Measurements from ENCODE around the gene SERPINF2.
"Not testable (repeated sequence)": the region's sequence is repeated elsewhere in the genome, so short reads cannot be mapped to it uniquely, and the experiment has no call there.

The SERPINF2 gene

GRCh38 chr17:1764705-1765104 is 22.0 kb downstream of the SERPINF2 start:
- DNase-seq = not testable (repeated sequence)

GRCh38 chr17:1765576-1765975 is 22.9 kb downstream of the SERPINF2 start:
- no peak for DNase-seq

GRCh38 chr17:1766382-1767135 is 23.9 kb downstream of the SERPINF2 start:
- no peak for DNase-seq

- no peak for DNase-seq
Measured at GRCh38 chr17:1767358-1767757, 24.7 kb downstream of the SERPINF2 start.

GRCh38 chr17:1769822-1770477 is 27.3 kb downstream of the SERPINF2 start:
- DNase-seq = no peak

GRCh38 chr17:1773000-1773695 is 30.5 kb downstream of the SERPINF2 start:
- DNase-seq = peak; percentile 44 to 60

- no peak for DNase-seq
Measured at GRCh38 chr17:1773696-1774181, 31.1 kb downstream of the SERPINF2 start.

GRCh38 chr17:1774390-1775176 is 31.9 kb downstream of the SERPINF2 start:
- no peak for DNase-seq

- DNase-seq = no peak
Measured at GRCh38 chr17:1776328-1776727, 33.7 kb downstream of the SERPINF2 start.

- DNase-seq = no peak
Measured at GRCh38 chr17:1776857-1777256, 34.2 kb downstream of the SERPINF2 start.

GRCh38 chr17:1779571-1780131 is 37.0 kb downstream of the SERPINF2 start:
- no peak for DNase-seq

GRCh38 chr17:1782171-1782567 is 39.5 kb downstream of the SERPINF2 start:
- DNase-seq = no peak

- DNase-seq = peak; percentile 52 to 64
Measured at GRCh38 chr17:1783271-1783670, 40.6 kb downstream of the SERPINF2 start.

GRCh38 chr17:1783834-1784611 is 41.4 kb downstream of the SERPINF2 start:
- DNase-seq = peak; percentile 75 to 88

- no peak for DNase-seq
Measured at GRCh38 chr17:1785930-1786329, 43.3 kb downstream of the SERPINF2 start.

- DNase-seq = no peak
Measured at GRCh38 chr17:1786708-1787107, 44.0 kb downstream of the SERPINF2 start.

- DNase-seq = no peak
Measured at GRCh38 chr17:1787301-1787902, 44.7 kb downstream of the SERPINF2 start.

- DNase-seq = peak in 1 of 2 donors; percentile 13
Measured at GRCh38 chr17:1789936-1790335, 47.3 kb downstream of the SERPINF2 start.

- DNase-seq = no peak
Measured at GRCh38 chr17:1792495-1793446, 50.1 kb downstream of the SERPINF2 start.

- DNase-seq = no peak
Measured at GRCh38 chr17:1793447-1793806, 50.8 kb downstream of the SERPINF2 start.

Data from inflammatory macrophage treated with lipopolysaccharide for 1 hour (primary cell).